Measurements from ENCODE around the gene TOMM40L.

TOMM40L gene

GRCh38 chr1:161196111-161196510, 29.7 kb upstream of the TOMM40L start:
- POLR2A ChIA-PET = no interaction called here
- no peak for DNase-seq (ENCODE audit: extremely low spot score)
- no peak for TF ChIP-seq CTCF (IDR thresholded peaks at IDR 0.05; ENCODE audit: control extremely low read depth, extremely low read depth, low read depth, missing control alignments)
- CTCF ChIA-PET = interaction anchor here (3.9 to 6.2 kb wide), 2 partner anchors 15 to 186 kb away, joined by 15 to 65 read pairs; no protein-coding TSS in a partner anchor

- CTCF ChIA-PET = interaction anchor here (2.1 to 3.9 kb wide), 2 partner anchors 30 to 185 kb away, joined by 6 to 15 read pairs; no protein-coding TSS in a partner anchor
- POLR2A ChIA-PET = no interaction called here
- no peak for TF ChIP-seq CTCF (IDR thresholded peaks at IDR 0.05; ENCODE audit: control extremely low read depth, extremely low read depth, low read depth, missing control alignments)
- DNase-seq (ENCODE audit: extremely low spot score) = no peak
Observed at GRCh38 chr1:161196521-161197451, 29.1 kb upstream of the TOMM40L start.

- ChIA-PET POLR2A (interaction anchor here (0.5 kb wide), 1 partner anchor 19 kb away, joined by 3 read pairs; no protein-coding TSS in a partner anchor), CTCF (interaction anchor here (2.1 to 3.9 kb wide), 2 partner anchors 29 to 184 kb away, joined by 6 to 15 read pairs; no protein-coding TSS in a partner anchor)
- DNase-seq (ENCODE audit: extremely low spot score) = no peak
- TF ChIP-seq CTCF (IDR thresholded peaks at IDR 0.05; ENCODE audit: control extremely low read depth, extremely low read depth, low read depth, missing control alignments) = no peak
Observed at GRCh38 chr1:161197560-161198193, 28.2 kb upstream of the TOMM40L start.

- CTCF ChIA-PET = interaction anchor here (0.7 to 3.9 kb wide), 3 partner anchors 12 to 184 kb away, joined by 3 to 15 read pairs (median 6); no protein-coding TSS in a partner anchor
- POLR2A ChIA-PET = interaction anchor here (0.5 kb wide), 1 partner anchor 19 kb away, joined by 3 read pairs; no protein-coding TSS in a partner anchor
- TF ChIP-seq CTCF (IDR thresholded peaks at IDR 0.05; ENCODE audit: control extremely low read depth, extremely low read depth, low read depth, missing control alignments) = no peak
- DNase-seq (ENCODE audit: extremely low spot score) = no peak
Observed at GRCh38 chr1:161198194-161198896, 27.5 kb upstream of the TOMM40L start.

GRCh38 chr1:161198897-161199431, 26.9 kb upstream of the TOMM40L start, which contains the start of gene ADAMTS4:
ADAMTS4 (minus strand) TSS chr1:161199054; CDS start chr1:161198627, 427 bp downstream.
- CTCF ChIA-PET = interaction anchor here (0.7 to 3.9 kb wide), 5 partner anchors 8 to 183 kb away, joined by 3 to 15 read pairs (median 4); no protein-coding TSS in a partner anchor
- POLR2A ChIA-PET = no interaction called here
- DNase-seq (ENCODE audit: extremely low spot score) = no peak
- no peak for TF ChIP-seq CTCF (IDR thresholded peaks at IDR 0.05; ENCODE audit: control extremely low read depth, extremely low read depth, low read depth, missing control alignments)
